BJ (cell line): ENCODE results near the gene ELOVL6. TPM values are rescaled to one million over a fixed set of nuclear protein-coding genes. Genes with fewer than 3 reads are reported as not detected.
A peak's percentile ranks its signal among the peaks of the same experiment; 100 is the strongest.

ENCODE experiments used
- CTCF ChIA-PET: fragments of 350-600 bp; formaldehyde crosslinking; extraction: SDS; loops from one replicate; lab custom pipeline; 2021; ENCODE audit warnings: antibody characterized with exemption, inconsistent platforms; lab: Yijun Ruan, JAX
- POLR2A ChIA-PET: fragments of 300-600 bp; sonication (Branson Sonifier 250); formaldehyde crosslinking; extraction: SDS; loops from one replicate; lab custom pipeline; 2021; ENCODE audit warnings: antibody characterized with exemption; lab: Charles Lee
- DNase-seq: peaks from one replicate; pipeline ENCODE4 v3.0.0-alpha.2; 2011; ENCODE audit warnings: low read depth
- H3K27me3 ChIP-seq: 2 replicates; pipeline ENCODE4 v1.6.0; 2011; ENCODE audit warnings: low read length; ENCODE audit not compliant: control insufficient read depth, insufficient read depth
- H3K36me3 ChIP-seq: 2 replicates; pipeline ENCODE4 v1.5.1; 2011; ENCODE audit warnings: low read length; ENCODE audit not compliant: control insufficient read depth, insufficient read depth
- H3K4me3 ChIP-seq: 2 replicates; pipeline ENCODE4 v1.5.1; 2011; ENCODE audit warnings: low read depth, mild to moderate bottlenecking, control low read depth, low read length
- polyA plus RNA-seq: library from polyadenylated mRNA; depleted of rRNA; stranded (reverse); fragments of >200 nt; gene quantifications from 2 replicates; pipeline ENCODE4 v1.2.3, GENCODE V29; 2011
- TF ChIP-seq, protein P1 (sequence below): IDR thresholded peaks from 2 replicates; pipeline ENCODE4 v1.5.1; 2011; ENCODE audit warnings: low read depth, mild to moderate bottlenecking, control low read depth, inconsistent platforms, low read length, moderate library complexity; ENCODE audit not compliant: insufficient read depth

ELOVL6 gene
- polyA plus RNA-seq, 1 experiment = 7.6 TPM

GRCh38 chr4:110055158-110055768 lies 143.2 kb downstream of the ELOVL6 start:
- ChIA-PET POLR2A (no interaction called here), CTCF (interaction anchor here (0.7 kb wide), 1 partner anchor 90 kb away, joined by 3 read pairs; no protein-coding TSS in a partner anchor)
- TF ChIP-seq, protein P1, sequence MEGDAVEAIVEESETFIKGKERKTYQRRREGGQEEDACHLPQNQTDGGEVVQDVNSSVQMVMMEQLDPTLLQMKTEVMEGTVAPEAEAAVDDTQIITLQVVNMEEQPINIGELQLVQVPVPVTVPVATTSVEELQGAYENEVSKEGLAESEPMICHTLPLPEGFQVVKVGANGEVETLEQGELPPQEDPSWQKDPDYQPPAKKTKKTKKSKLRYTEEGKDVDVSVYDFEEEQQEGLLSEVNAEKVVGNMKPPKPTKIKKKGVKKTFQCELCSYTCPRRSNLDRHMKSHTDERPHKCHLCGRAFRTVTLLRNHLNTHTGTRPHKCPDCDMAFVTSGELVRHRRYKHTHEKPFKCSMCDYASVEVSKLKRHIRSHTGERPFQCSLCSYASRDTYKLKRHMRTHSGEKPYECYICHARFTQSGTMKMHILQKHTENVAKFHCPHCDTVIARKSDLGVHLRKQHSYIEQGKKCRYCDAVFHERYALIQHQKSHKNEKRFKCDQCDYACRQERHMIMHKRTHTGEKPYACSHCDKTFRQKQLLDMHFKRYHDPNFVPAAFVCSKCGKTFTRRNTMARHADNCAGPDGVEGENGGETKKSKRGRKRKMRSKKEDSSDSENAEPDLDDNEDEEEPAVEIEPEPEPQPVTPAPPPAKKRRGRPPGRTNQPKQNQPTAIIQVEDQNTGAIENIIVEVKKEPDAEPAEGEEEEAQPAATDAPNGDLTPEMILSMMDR = no peak
- Histone ChIP-seq H3K27me3 (no peaks in the 10 kb centered on the region), H3K36me3 (no peaks in the 10 kb centered on the region), H3K4me3 (no peak overlapping the region)
- DNase-seq = no peak

GRCh38 chr4:110049951-110050925 lies 148.2 kb downstream of the ELOVL6 start:
- Histone ChIP-seq H3K27me3 (no peaks in the 10 kb centered on the region), H3K4me3 (no peak overlapping the region), H3K36me3 (no peaks in the 10 kb centered on the region)
- ChIA-PET CTCF (interaction anchor here (0.6 to 4.2 kb wide), 38 partner anchors 10 to 465 kb away, joined by 3 to 25 read pairs (median 4); partner anchors contain the start of gene ELOVL6), POLR2A (no interaction called here)
- TF ChIP-seq, protein P1 = peak; percentile 90
- no peak for DNase-seq

DNA sequence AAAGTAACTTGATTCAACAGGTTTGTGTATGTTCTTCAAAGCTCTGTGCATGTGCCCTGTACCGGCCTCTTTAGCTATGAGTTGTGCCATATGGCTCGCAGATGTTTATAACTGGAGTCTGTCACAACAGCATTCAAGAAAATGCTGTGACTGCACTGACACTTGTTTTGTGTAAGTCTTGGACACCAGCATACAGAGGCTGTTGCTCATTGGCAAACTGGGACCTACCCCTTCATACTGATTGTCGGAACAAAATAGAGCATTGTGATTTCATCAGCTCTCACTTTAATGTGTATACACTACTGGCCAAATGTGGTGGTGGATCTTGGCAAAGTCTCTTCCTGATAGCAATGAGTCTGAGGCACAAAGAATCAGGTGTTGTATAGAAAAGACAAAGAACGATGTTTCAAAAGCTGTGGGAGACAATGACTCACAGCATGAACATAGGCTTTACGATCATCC lies 151.8 kb downstream of the ELOVL6 start:
- no peak overlapping the region for H3K4me3 ChIP-seq
- ChIA-PET POLR2A (no interaction called here), CTCF (interaction anchor here (0.7 to 1.5 kb wide), 3 partner anchors 13 to 297 kb away, joined by 3 to 4 read pairs (median 4); no protein-coding TSS in a partner anchor)
- TF ChIP-seq, protein P1 = no peak
- peak; percentile 9 for DNase-seq
- H3K27me3 ChIP-seq = no peaks in the 10 kb centered on the region
- no peaks in the 10 kb centered on the region for H3K36me3 ChIP-seq

DNA sequence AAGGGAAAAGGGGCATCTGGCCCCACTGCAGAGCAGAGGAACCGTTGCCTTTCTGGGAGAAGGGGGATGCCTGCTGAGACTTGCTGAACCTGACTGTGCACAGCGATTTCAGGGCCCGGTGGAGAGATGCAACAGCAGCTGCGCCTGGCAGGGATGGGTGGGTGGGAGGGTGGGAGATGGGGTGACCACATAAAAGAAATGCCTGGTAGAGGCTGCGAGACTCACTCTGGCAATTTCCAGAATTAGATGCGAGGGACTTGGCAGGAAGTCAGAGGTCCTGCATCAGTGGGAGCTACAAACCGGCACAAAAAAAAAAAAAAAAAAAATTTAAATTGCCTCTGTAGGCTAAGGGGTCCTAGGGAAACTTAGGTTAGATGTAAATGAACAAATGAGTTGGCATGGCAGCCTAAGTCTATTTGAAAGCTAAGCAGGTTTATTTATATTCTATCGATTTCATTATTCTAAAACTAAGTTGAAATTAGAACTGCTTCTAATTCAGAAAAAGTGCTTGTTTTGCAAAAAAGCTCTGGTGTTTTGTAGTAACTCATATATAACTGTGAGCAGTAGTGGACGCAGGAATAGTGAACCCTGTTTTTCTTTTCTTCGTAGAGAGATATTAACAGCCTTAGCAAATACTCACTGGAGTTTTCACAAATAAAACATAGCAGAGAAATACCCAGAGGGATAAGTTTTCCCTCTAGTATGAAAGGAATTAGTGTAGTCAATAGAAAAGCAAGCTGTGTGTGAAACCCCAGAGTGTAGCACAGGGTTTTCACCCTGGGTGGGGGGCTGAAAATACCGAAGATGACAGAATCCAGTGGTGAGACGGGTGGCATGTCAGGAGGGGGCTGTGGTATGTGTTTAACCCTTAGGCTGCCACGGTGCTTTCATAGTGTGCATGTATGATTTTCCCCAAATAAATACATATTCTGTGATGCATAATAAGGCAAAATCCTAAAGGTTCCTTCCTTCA lies 155.6 kb downstream of the ELOVL6 start:
- ChIA-PET CTCF (interaction anchor here (0.5 to 1.2 kb wide), 2 partner anchors 25 to 473 kb away, joined by 3 to 4 read pairs; no protein-coding TSS in a partner anchor), POLR2A (no interaction called here)
- DNase-seq = no peak
- Histone ChIP-seq H3K27me3 (no peaks in the 10 kb centered on the region), H3K4me3 (no peak overlapping the region), H3K36me3 (no peaks in the 10 kb centered on the region)
- TF ChIP-seq, protein P1 = no peak
